Endothelial cell of umbilical vein (primary cell): ENCODE measurements around the gene SOX13. TPM values are rescaled to one million over a fixed set of nuclear protein-coding genes. Genes with fewer than 3 reads are reported as not detected.

ENCODE experiments used
- BruUV-seq: library from RNA; stranded (reverse); fragments of 400-500 nt; replicated peaks from 2 replicates; lab custom pipeline; 2021; lab: Mats Ljungman, UMichigan
- CTCF ChIA-PET: fragments of 300-600, 350-600 bp; sonication (Branson Sonifier 250); formaldehyde crosslinking; loops from one replicate; lab custom pipeline; 2021; ENCODE audit warnings: antibody characterized with exemption, inconsistent platforms; lab: Charles Lee
- POLR2A ChIA-PET: fragments of 300-600, 350-600 bp; sonication (Branson Sonifier 250); formaldehyde crosslinking; loops from one replicate; lab custom pipeline; 2021; ENCODE audit warnings: antibody characterized with exemption, inconsistent platforms; lab: Charles Lee
- DNase-seq: peaks from one replicate; pipeline ENCODE4 v3.0.0-alpha.2; 2011; ENCODE audit warnings: low read depth, low spot score
- FAIRE-seq: peaks from 2 replicates; lab custom pipeline; 2011; peaks lifted over from hg19 to GRCh38; lab: Jason Lieb, UNC
- H2AFZ ChIP-seq: 2 replicates; pipeline ENCODE4 v1.6.0; 2012; ENCODE audit warnings: low read depth, low read length, control low read depth, inconsistent platforms
- H3K27ac ChIP-seq: 2 replicates; pipeline ENCODE4 v1.5.1; 2011; ENCODE audit warnings: low read depth, mild to moderate bottlenecking, control low read depth, low read length, moderate library complexity; ENCODE audit not compliant: insufficient read depth
- H3K27me3 ChIP-seq, 2 experiments: 2 replicates each; pipeline versions ENCODE4 v1.6.0 to v1.6.1; 2011; ENCODE audit warnings: low read length in 2 of 2, mixed read lengths in 1 of 2; ENCODE audit not compliant: control insufficient read depth in 2 of 2, insufficient read depth in 2 of 2
- H3K36me3 ChIP-seq, 2 experiments: 2 replicates in 1 of 2; 3 replicates in 1 of 2; pipeline ENCODE4 v1.5.1; 2011; ENCODE audit warnings: low read length in 2 of 2, mild to moderate bottlenecking in 1 of 2, moderate library complexity in 1 of 2; ENCODE audit not compliant: control insufficient read depth in 2 of 2, insufficient read depth in 2 of 2; ENCODE audit errors: extremely low read depth in 1 of 2
- H3K4me1 ChIP-seq: 3 replicates; pipeline ENCODE4 v1.5.1; 2011; ENCODE audit warnings: mild to moderate bottlenecking, low read length; ENCODE audit not compliant: control insufficient read depth, insufficient read depth; ENCODE audit errors: extremely low read depth
- H3K4me2 ChIP-seq: 2 replicates; pipeline ENCODE4 v1.6.1; 2011; ENCODE audit warnings: low read length, control low read depth, mixed read lengths; ENCODE audit not compliant: insufficient read depth
- H3K4me3 ChIP-seq, 3 experiments: fragments of 200-600 bp in 1 of 3; sonication (generic), shearing (Covaris generic) in 1 of 3; replicated peaks in 1 of 3; 2 replicates each; pipeline ENCODE4 v1.5.1; 2011 to 2016; ENCODE audit warnings: control low read depth in 3 of 3, low read length in 3 of 3, mild to moderate bottlenecking in 2 of 3, inconsistent platforms in 1 of 3, low read depth in 1 of 3, moderate library complexity in 1 of 3; ENCODE audit not compliant: insufficient read depth in 1 of 3
- H3K79me2 ChIP-seq: 2 replicates; pipeline ENCODE4 v1.6.0; 2012; ENCODE audit warnings: low read length, inconsistent platforms; ENCODE audit not compliant: control insufficient read depth, insufficient read depth
- H3K9ac ChIP-seq: replicated peaks from 2 replicates; pipeline ENCODE3; 2011; ENCODE audit warnings: low read length, control low read depth; ENCODE audit not compliant: insufficient read depth; ENCODE audit errors: extremely low read depth
- H3K9me1 ChIP-seq: replicated peaks from 3 replicates; pipeline ENCODE4 v1.6.0; 2011; ENCODE audit warnings: mild to moderate bottlenecking, low read length; ENCODE audit not compliant: control insufficient read depth, insufficient read depth; ENCODE audit errors: extremely low read depth
- H3K9me3 ChIP-seq: replicated peaks from 2 replicates; pipeline ENCODE4 v1.5.1; 2012; ENCODE audit warnings: low read length, inconsistent platforms; ENCODE audit not compliant: control insufficient read depth, insufficient read depth
- H4K20me1 ChIP-seq: replicated peaks from 2 replicates; pipeline ENCODE3; 2011; ENCODE audit warnings: mild to moderate bottlenecking, low read length; ENCODE audit not compliant: control insufficient read depth, insufficient read depth; ENCODE audit errors: extremely low read depth
- CTCF ChIP-seq, 2 donors: IDR thresholded peaks; 1 replicate in 1 of 2; 2 replicates in 1 of 2; pipeline ENCODE4 v1.5.1; 2011; ENCODE audit warnings: low read length in 2 of 2, mild to moderate bottlenecking in 2 of 2, moderate library complexity in 2 of 2, control low read depth in 1 of 2, inconsistent platforms in 1 of 2, low read depth in 1 of 2; ENCODE audit not compliant: insufficient read depth in 1 of 2; ENCODE audit errors: extremely low read depth in 1 of 2
- EZH2 ChIP-seq: IDR thresholded peaks from 2 replicates; pipeline ENCODE4 v1.6.1; 2012; ENCODE audit warnings: borderline replicate concordance, low read depth, mild to moderate bottlenecking, moderate library complexity, low read length, inconsistent platforms; ENCODE audit not compliant: severe bottlenecking
- FOS ChIP-seq: IDR thresholded peaks from 2 replicates; pipeline ENCODE4 v1.6.1; 2011; ENCODE audit warnings: mild to moderate bottlenecking, low read length, moderate library complexity, borderline replicate concordance; ENCODE audit not compliant: insufficient read depth
- GATA2 ChIP-seq: IDR thresholded peaks from 2 replicates; pipeline ENCODE4 v1.7.0; 2011; ENCODE audit warnings: low read depth, mild to moderate bottlenecking, moderate library complexity, mixed read lengths, low read length; ENCODE audit not compliant: insufficient read length, insufficient read depth
- JUN ChIP-seq: IDR thresholded peaks from 2 replicates; pipeline ENCODE4 v1.6.1; 2011; ENCODE audit warnings: borderline replicate concordance, low read depth; ENCODE audit not compliant: insufficient read length, insufficient read depth
- MAX ChIP-seq: IDR thresholded peaks from 2 replicates; pipeline ENCODE4 v1.6.1; 2011; ENCODE audit not compliant: insufficient read depth, insufficient read length
- MYC ChIP-seq: IDR thresholded peaks from one replicate; pipeline ENCODE4 v1.6.1; 2011; ENCODE audit warnings: mild to moderate bottlenecking, low read depth, low read length
- POLR2A ChIP-seq: IDR thresholded peaks from 2 replicates; pipeline ENCODE4 v1.6.1; 2012; ENCODE audit warnings: low read depth, mild to moderate bottlenecking, control low read depth, low read length
- POLR2AphosphoS5 ChIP-seq: IDR thresholded peaks from 2 replicates; pipeline ENCODE4 v1.6.1; 2012; ENCODE audit warnings: low read depth, mild to moderate bottlenecking, control low read depth, low read length, moderate library complexity; ENCODE audit not compliant: insufficient read depth
- dilution Hi-C: fragments of 300-500 bp; cut with MboI; formaldehyde crosslinking; loops from one replicate; pipeline ENCODE4 v1.15.0; 2019; ENCODE audit warnings: low sequenced_read_pairs; ENCODE audit not compliant: extremely low pct_ligation_motif_present
- intact Hi-C: fragments of 100-400 bp; cut with micrococcal nuclease; formaldehyde crosslinking; loops from one replicate; pipeline ENCODE4 v1.10.0; 2022
- polyA plus RNA-seq, 4 experiments: library from polyadenylated mRNA; depleted of rRNA in 3 of 4; stranded (reverse) in 3 of 4; unstranded in 1 of 4; fragments of >200 nt; gene quantifications; 2 replicates each; pipeline versions ENCODE4 v1.2.1 to v1.2.3, GENCODE V29; 2011 to 2012; ENCODE audit warnings: missing spikeins in 1 of 4
- total RNA-seq: library from RNA; stranded (reverse); gene quantifications from 2 replicates; pipeline ENCODE4 v1.2.3, GENCODE V29; 2021

SOX13 gene
- total and polyA plus RNA-seq, 2 donors (not counting 3 experiments of a cell fraction or from before 2014, with no cell fraction given): 40.8 to 57.7 TPM

DNA sequence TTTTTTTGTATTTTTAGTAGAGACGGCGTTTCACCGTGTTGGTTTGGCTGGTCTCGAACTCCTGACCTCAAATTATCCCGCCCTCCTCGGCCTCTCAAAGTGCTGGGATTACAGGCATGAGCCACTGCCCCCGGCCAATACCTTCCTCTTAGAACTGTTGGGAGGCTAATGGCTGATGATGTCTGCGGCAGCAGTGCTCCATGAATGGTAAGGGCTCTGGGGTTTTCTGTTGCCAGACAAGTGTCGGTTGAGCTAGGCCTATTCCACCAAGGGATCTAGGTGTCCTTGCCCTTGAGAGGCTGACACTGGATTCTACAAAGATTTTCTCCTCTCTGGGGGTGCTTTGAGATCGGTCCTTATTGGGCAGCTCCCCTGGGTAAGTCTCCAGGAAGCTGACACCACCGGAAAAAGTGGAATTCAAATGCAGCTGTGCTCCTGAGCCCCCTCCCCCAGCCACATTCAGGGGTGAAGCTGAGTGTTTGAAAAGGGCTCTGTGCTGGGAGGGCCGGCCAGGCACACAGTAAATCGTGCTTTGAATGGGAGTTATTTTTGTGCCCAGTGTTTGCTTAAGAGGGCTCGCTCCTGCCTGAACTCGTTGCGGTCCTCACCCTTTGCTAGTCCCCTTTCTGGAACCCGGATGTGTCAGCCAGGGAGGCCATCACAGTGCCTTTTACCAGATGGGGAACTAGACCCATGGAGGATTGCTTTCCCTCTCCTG, 5.2 kb downstream of the SOX13 start:
- CTCF ChIA-PET: interaction anchor here (0.6 to 7.2 kb wide), 9 partner anchors 8 to 207 kb away, joined by 3 to 27 read pairs (median 4); no protein-coding TSS in a partner anchor
- no peaks in the 10 kb centered on the region for H3K9me3 ChIP-seq
- peaks cover 33% of the 10 kb centered on the region for H3K4me1 ChIP-seq
- H3K4me3 ChIP-seq: no peak overlapping the region
- BruUV-seq: no TSS peak
- TF ChIP-seq POLR2AphosphoS5 (no peak), GATA2 (no peak), MAX (no peak), POLR2A (no peak), MYC (no peak), FOS (no peak), JUN (no peak), CTCF (IDR thresholded peaks at IDR 0.05; ENCODE audit: extremely low read depth in 1 of 2, insufficient read depth in 1 of 2, low read depth in 1 of 2, low read length in 2 of 2) (no peak), EZH2 (no peak)
- peak overlapping the region; percentile 45 for H2AFZ ChIP-seq
- H3K9ac ChIP-seq: peak overlapping the region; percentile 41
- no peaks in the 10 kb centered on the region for H3K27me3 ChIP-seq
- peak; percentile 85 for FAIRE-seq
- intact Hi-C loops (loop anchor here (1.0 kb wide), 1 partner anchor 49 kb away; no protein-coding TSS in a partner anchor), dilution Hi-C loops (no loop called here)
- no peaks in the 10 kb centered on the region for H4K20me1 ChIP-seq
- POLR2A ChIA-PET: no interaction called here
- no peaks in the 10 kb centered on the region for H3K36me3 ChIP-seq
- no peak for DNase-seq
- H3K27ac ChIP-seq: peak overlapping the region; percentile 37
- H3K79me2 ChIP-seq: peaks cover 55% of the 10 kb centered on the region
- H3K9me1 ChIP-seq: no peaks in the 10 kb centered on the region
- H3K4me2 ChIP-seq: peak overlapping the region; percentile 32
